B cell (primary cell): ENCODE results near the gene TRIO. TPM values are rescaled to one million over a fixed set of nuclear protein-coding genes. Genes with fewer than 3 reads are reported as not detected.

Source experiments
- ATAC-seq: fragments of 200-7000 bp; cut with Tn5 transposase; one replicate; pipeline ENCODE4 v1.10.0; 2021; ENCODE audit warnings: low read depth, mild to moderate bottlenecking, moderate number of reproducible peaks, moderate library complexity
- CTCF ChIA-PET: fragments of 350-600 bp; sonication (Branson Sonifier 250); formaldehyde crosslinking; loops from one replicate; lab custom pipeline; 2021; ENCODE audit warnings: antibody characterized with exemption, inconsistent platforms; lab: Charles Lee
- POLR2A ChIA-PET: fragments of 350-600 bp; sonication (Branson Sonifier 250); formaldehyde crosslinking; loops from one replicate; lab custom pipeline; 2021; ENCODE audit warnings: antibody characterized with exemption; lab: Charles Lee
- DNase-seq: peaks from one replicate; pipeline ENCODE4 v3.0.0; 2013
- H2AFZ ChIP-seq: 2 replicates; pipeline ENCODE4 v1.6.1; 2012; ENCODE audit warnings: mild to moderate bottlenecking, low read depth, low read length; ENCODE audit not compliant: insufficient read depth, poor library complexity, severe bottlenecking
- H3K27ac ChIP-seq, 2 donors: 1 replicate in 1 of 2; 2 replicates in 1 of 2; pipeline ENCODE4 v1.5.1; 2012 to 2013; ENCODE audit warnings: low read length in 2 of 2, mild to moderate bottlenecking in 2 of 2, moderate library complexity in 1 of 2
- H3K27me3 ChIP-seq, 4 experiments: fragments of 200-600 bp in 1 of 4; sonication (generic) in 1 of 4; replicated peaks in 1 of 4; 1 replicate in 2 of 4; 2 replicates in 2 of 4; pipeline versions ENCODE4 v1.6.1 to v1.7.0; 2013 to 2016; ENCODE audit warnings: low read length in 3 of 4, mild to moderate bottlenecking in 2 of 4, mixed read lengths in 1 of 4, moderate library complexity in 1 of 4; ENCODE audit not compliant: insufficient read depth in 4 of 4, control insufficient read depth in 3 of 4; ENCODE audit errors: control extremely low read depth in 1 of 4
- H3K36me3 ChIP-seq, 2 experiments: replicated peaks in 1 of 2; 1 replicate in 1 of 2; 2 replicates in 1 of 2; pipeline versions ENCODE4 v1.6.1 to v1.7.1; 2013; ENCODE audit warnings: low read length in 1 of 2; ENCODE audit not compliant: insufficient read depth in 2 of 2, control insufficient read depth in 1 of 2; ENCODE audit errors: control extremely low read depth in 1 of 2, extremely low read depth in 1 of 2
- H3K4me1 ChIP-seq, 2 donors: fragments of 200-600 bp in 1 of 2; sonication (generic) in 1 of 2; 1 replicate in 1 of 2; 2 replicates in 1 of 2; pipeline versions ENCODE4 v1.5.1 to v1.6.1; 2013 to 2017; ENCODE audit warnings: low read length in 2 of 2; ENCODE audit not compliant: control insufficient read depth in 2 of 2, insufficient read depth in 2 of 2
- H3K4me2 ChIP-seq: replicated peaks from 2 replicates; pipeline ENCODE3; 2012; ENCODE audit warnings: mild to moderate bottlenecking, low read depth, low read length; ENCODE audit not compliant: poor library complexity, severe bottlenecking
- H3K4me3 ChIP-seq, 5 experiments: fragments of 200-600 bp in 1 of 5; sonication (generic) in 1 of 5; 1 replicate in 3 of 5; 2 replicates in 2 of 5; pipeline versions ENCODE4 v1.5.1 to v1.7.0; 2011 to 2016; ENCODE audit warnings: low read length in 4 of 5, mild to moderate bottlenecking in 4 of 5, low read depth in 2 of 5, control low read depth in 1 of 5, moderate library complexity in 1 of 5; ENCODE audit not compliant: insufficient read depth in 1 of 5; ENCODE audit errors: control extremely low read depth in 1 of 5, extremely low read depth in 1 of 5
- H3K79me2 ChIP-seq: fragments of 200-600 bp; sonication (generic); one replicate; pipeline ENCODE4 v1.6.0; 2016; ENCODE audit warnings: low read length; ENCODE audit not compliant: control insufficient read depth, insufficient read depth
- H3K9ac ChIP-seq: fragments of 200-600 bp; sonication (generic); 2 replicates; pipeline ENCODE4 v1.6.1; 2017; ENCODE audit warnings: mild to moderate bottlenecking, low read length, moderate library complexity
- H3K9me3 ChIP-seq, 3 donors: one replicate each; pipeline versions ENCODE4 v1.6.1 to v1.7.1; 2013; ENCODE audit warnings: low read length in 2 of 3; ENCODE audit not compliant: control insufficient read depth in 2 of 3, insufficient read depth in 1 of 3; ENCODE audit errors: control extremely low read depth in 1 of 3
- H4K20me1 ChIP-seq: 2 replicates; pipeline ENCODE4 v1.6.0; 2012; ENCODE audit warnings: mild to moderate bottlenecking, low read length; ENCODE audit not compliant: insufficient read depth, control insufficient read depth, poor library complexity, severe bottlenecking
- H3K27ac Mint-ChIP-seq: one replicate; pipeline ENCODE4 v1.8.0; 2021; ENCODE audit warnings: mixed read lengths
- H3K27me3 Mint-ChIP-seq: one replicate; pipeline ENCODE4 v1.8.0; 2021; ENCODE audit warnings: mixed read lengths
- H3K4me1 Mint-ChIP-seq: one replicate; pipeline ENCODE4 v1.8.0; 2021; ENCODE audit warnings: mixed read lengths
- H3K4me3 Mint-ChIP-seq: one replicate; pipeline ENCODE4 v1.8.0; 2021; ENCODE audit warnings: mixed read lengths
- H3K9me3 Mint-ChIP-seq: one replicate; pipeline ENCODE4 v1.8.0; 2022; ENCODE audit warnings: mixed read lengths; ENCODE audit not compliant: insufficient read depth
- CTCF ChIP-seq: fragments of 200-600 bp; IDR thresholded peaks from one replicate; pipeline ENCODE4 v1.8.0; 2022; ENCODE audit warnings: antibody characterized with exemption, mild to moderate bottlenecking
- EZH2 ChIP-seq: IDR thresholded peaks from 2 replicates; pipeline ENCODE4 v1.6.1; 2012; ENCODE audit warnings: borderline replicate concordance, low read depth, mild to moderate bottlenecking, moderate library complexity, low read length; ENCODE audit not compliant: insufficient read depth, poor library complexity, severe bottlenecking
- WGBS: methylation state at CpG from one replicate; pipeline ENCODE4 v1.1.5; 2013; ENCODE audit warnings: missing lambda C conversion rate; ENCODE audit not compliant: insufficient coverage; 5-methylcytosine and 5-hydroxymethylcytosine counted together
- intact Hi-C: fragments of 100-400 bp; cut with micrococcal nuclease; formaldehyde crosslinking; loops from one replicate; pipeline ENCODE4 v1.10.0; 2022
- polyA plus RNA-seq: library from polyadenylated mRNA; depleted of rRNA; stranded (reverse); fragments of >200 nt; gene quantifications from 2 replicates; pipeline ENCODE4 v1.2.3, GENCODE V29; 2012
- total RNA-seq, 2 donors: library from RNA; stranded (reverse); fragments of 120-200 nt in 1 of 2; gene quantifications; 1 replicate in 1 of 2; 2 replicates in 1 of 2; pipeline versions ENCODE4 v1.2.3 to v1.2.4, GENCODE V29; 2013 to 2022

The TRIO gene
- total and polyA plus RNA-seq, 2 donors (not counting 1 experiment from before 2014, with no cell fraction given), result 90.5 to 479 TPM

GRCh38 chr5:14109041-14109747, 33.9 kb upstream of the TRIO start:
- H3K27ac Mint-ChIP-seq, result no peak overlapping the region

More at GRCh38 chr5:14109041-14109747, 33.9 kb upstream of the TRIO start:
- Mint-ChIP-seq H3K27me3 (no peaks in the 10 kb centered on the region), H3K9me3 (no peaks in the 10 kb centered on the region), H3K4me3 (peak overlapping the region; percentile 1), H3K4me1 (peaks cover 39% of the 10 kb centered on the region)
- POLR2A ChIA-PET, result interaction anchor here (0.6 to 0.7 kb wide), 2 partner anchors 52 to 93 kb away, joined by 4 to 7 read pairs; no protein-coding TSS in a partner anchor
- CTCF ChIA-PET, result interaction anchor here (0.6 to 5.1 kb wide), 41 partner anchors 10 to 540 kb away, joined by 3 to 93 read pairs (median 4); no protein-coding TSS in a partner anchor
- WGBS, result 82% methylated on average over 8 of the region's 8 CpGs
- no peaks in the 10 kb centered on the region for H3K27me3 ChIP-seq
- ATAC-seq, result no peak
- H4K20me1 ChIP-seq, result no peaks in the 10 kb centered on the region
- no peak overlapping the region for H3K9ac ChIP-seq
- intact Hi-C loops, result loop anchor here (2.0 to 5.0 kb wide), 4 partner anchors 34 to 243 kb away; partner anchors contain the start of gene TRIO
- peaks cover 20 to 24% of the 10 kb centered on the region in 2 donors for H3K4me1 ChIP-seq
- TF ChIP-seq CTCF (no peak), EZH2 (no peak)
- H3K36me3 ChIP-seq, result no peaks in the 10 kb centered on the region
- no peaks in the 10 kb centered on the region for H3K79me2 ChIP-seq
- H3K4me2 ChIP-seq, result peak overlapping the region; percentile 42
- no peak overlapping the region for H3K27ac ChIP-seq
- no peaks in the 10 kb centered on the region for H3K9me3 ChIP-seq
- no peak overlapping the region for H3K4me3 ChIP-seq
- peak; percentile 20 for DNase-seq
- peak overlapping the region; percentile 48 for H2AFZ ChIP-seq
